H1 (cell line): ENCODE measurements around the gene ZNF469. TPM values are rescaled to one million over a fixed set of nuclear protein-coding genes. Genes with fewer than 3 reads are reported as not detected.

Experiments used
- CTCF ChIA-PET: fragments of 300-600 bp; sonication (Branson Sonifier 250); formaldehyde crosslinking; loops from one replicate; lab custom pipeline; 2021; ENCODE audit not compliant: partially characterized antibody; lab: Charles Lee
- POLR2A ChIA-PET: fragments of 300-600 bp; sonication (Branson Sonifier 250); formaldehyde crosslinking; loops from one replicate; lab custom pipeline; 2021; ENCODE audit warnings: inconsistent platforms; ENCODE audit not compliant: partially characterized antibody; lab: Charles Lee
- DNase-seq, 2 experiments: peaks; one replicate each; pipeline versions ENCODE4 v3.0.0 to v3.0.0-alpha.2; 2010 to 2022; ENCODE audit warnings: low spot score in 2 of 2, low read depth in 1 of 2, mixed read lengths in 1 of 2
- FAIRE-seq: peaks from 2 replicates; lab custom pipeline; 2011; peaks lifted over from hg19 to GRCh38; lab: Jason Lieb, UNC
- H2AFZ ChIP-seq: 2 replicates; pipeline ENCODE4 v1.8.1; 2012; ENCODE audit warnings: low read length, inconsistent platforms
- H2AK5ac ChIP-seq: 2 replicates; pipeline ENCODE4 v1.6.1; 2013; ENCODE audit warnings: low read depth, low read length
- H2BK120ac ChIP-seq: replicated peaks from 2 replicates; pipeline ENCODE3; 2013; ENCODE audit warnings: low read depth, low read length, inconsistent platforms
- H2BK12ac ChIP-seq: 2 replicates; pipeline ENCODE4 v1.6.1; 2013; ENCODE audit warnings: low read depth, low read length
- H2BK15ac ChIP-seq: 2 replicates; pipeline ENCODE4 v1.6.1; 2013; ENCODE audit warnings: low read length
- H2BK20ac ChIP-seq: 2 replicates; pipeline ENCODE4 v1.6.1; 2013; ENCODE audit warnings: low read length
- H2BK5ac ChIP-seq: 2 replicates; pipeline ENCODE4 v1.6.1; 2013; ENCODE audit warnings: low read depth, low read length
- H3K14ac ChIP-seq: 2 replicates; pipeline ENCODE4 v1.6.1; 2013; ENCODE audit warnings: inconsistent platforms; ENCODE audit not compliant: insufficient read length
- H3K18ac ChIP-seq: 2 replicates; pipeline ENCODE4 v1.6.1; 2013; ENCODE audit warnings: low read length; ENCODE audit errors: extremely low read depth
- H3K23ac ChIP-seq: 2 replicates; pipeline ENCODE4 v1.6.1; 2013; ENCODE audit warnings: inconsistent platforms; ENCODE audit not compliant: insufficient read length
- H3K23me2 ChIP-seq: 2 replicates; pipeline ENCODE4 v1.6.1; 2013; ENCODE audit warnings: low read depth, low read length
- H3K27ac ChIP-seq: 2 replicates; pipeline ENCODE4 v1.6.1; 2011; ENCODE audit warnings: low read depth, low read length, inconsistent platforms
- H3K27me3 ChIP-seq, 4 experiments: replicated peaks in 1 of 4; 1 replicate in 1 of 4; 2 replicates in 3 of 4; pipeline versions ENCODE4 v1.6.1 to v1.8.1; 2011 to 2013; ENCODE audit warnings: low read length in 3 of 4, mild to moderate bottlenecking in 3 of 4, inconsistent platforms in 2 of 4, mixed read lengths in 2 of 4, moderate library complexity in 1 of 4; ENCODE audit not compliant: control insufficient read depth in 3 of 4, insufficient read depth in 3 of 4; ENCODE audit errors: extremely low read depth in 1 of 4
- H3K36me3 ChIP-seq, 4 experiments: 2 replicates each; pipeline versions ENCODE4 v1.6.1 to v1.8.1; 2011 to 2013; ENCODE audit warnings: mild to moderate bottlenecking in 4 of 4, low read length in 3 of 4, moderate library complexity in 2 of 4, control low read depth in 1 of 4, inconsistent platforms in 1 of 4; ENCODE audit not compliant: insufficient read depth in 4 of 4, control insufficient read depth in 2 of 4
- H3K4ac ChIP-seq: replicated peaks from 2 replicates; pipeline ENCODE3; 2013; ENCODE audit warnings: low read length, low read depth, mixed read lengths, inconsistent platforms; ENCODE audit not compliant: insufficient read length
- H3K4me1 ChIP-seq, 4 experiments: replicated peaks in 1 of 4; 1 replicate in 1 of 4; 2 replicates in 3 of 4; pipeline versions ENCODE4 v1.6.1 to v1.8.1; 2011 to 2013; ENCODE audit warnings: low read length in 3 of 4, inconsistent platforms in 2 of 4, mixed read lengths in 1 of 4; ENCODE audit not compliant: insufficient read depth in 4 of 4, control insufficient read depth in 3 of 4
- H3K4me2 ChIP-seq, 2 experiments: 2 replicates each; pipeline versions ENCODE4 v1.6.1 to v1.8.1; 2011 to 2013; ENCODE audit warnings: low read depth in 2 of 2, low read length in 2 of 2, control low read depth in 1 of 2, inconsistent platforms in 1 of 2, mild to moderate bottlenecking in 1 of 2; ENCODE audit not compliant: insufficient read depth in 1 of 2
- H3K4me3 ChIP-seq, 4 experiments: fragments of 200-600, 300-600 bp in 1 of 4; sonication (generic), shearing (Covaris generic), sonication (Bioruptor Twin) in 1 of 4; 2 replicates each; pipeline versions ENCODE4 v1.5.1 to v1.8.1; 2011 to 2016; ENCODE audit warnings: low read length in 4 of 4, low read depth in 3 of 4, control low read depth in 2 of 4, inconsistent platforms in 2 of 4, mild to moderate bottlenecking in 2 of 4, mixed read lengths in 1 of 4, moderate library complexity in 1 of 4; ENCODE audit not compliant: insufficient read depth in 2 of 4; ENCODE audit errors: extremely low read depth in 1 of 4
- H3K56ac ChIP-seq: replicated peaks from 2 replicates; pipeline ENCODE3; 2013; ENCODE audit warnings: low read depth, mild to moderate bottlenecking, mixed read lengths, low read length, inconsistent platforms; ENCODE audit not compliant: insufficient read length
- H3K79me1 ChIP-seq: 2 replicates; pipeline ENCODE4 v1.6.1; 2013; ENCODE audit warnings: low read depth, low read length, control low read depth
- H3K79me2 ChIP-seq, 2 experiments: 2 replicates each; pipeline versions ENCODE4 v1.6.1 to v1.8.1; 2012 to 2013; ENCODE audit warnings: low read length in 2 of 2, mild to moderate bottlenecking in 2 of 2, inconsistent platforms in 1 of 2; ENCODE audit not compliant: insufficient read depth in 2 of 2, control insufficient read depth in 1 of 2
- H3K9ac ChIP-seq, 4 experiments: replicated peaks in 1 of 4; 1 replicate in 1 of 4; 2 replicates in 3 of 4; pipeline versions ENCODE4 v1.6.1 to v1.8.1; 2011 to 2013; ENCODE audit warnings: low read depth in 3 of 4, low read length in 3 of 4, control low read depth in 2 of 4, mild to moderate bottlenecking in 2 of 4, moderate library complexity in 2 of 4, inconsistent platforms in 1 of 4; ENCODE audit errors: extremely low read depth in 1 of 4
- H3K9me3 ChIP-seq, 2 experiments: 2 replicates each; pipeline versions ENCODE4 v1.6.1 to v1.8.1; 2012 to 2013; ENCODE audit warnings: mild to moderate bottlenecking in 2 of 2, moderate library complexity in 2 of 2, control low read depth in 1 of 2, inconsistent platforms in 1 of 2, low read depth in 1 of 2, low read length in 1 of 2, mixed read lengths in 1 of 2; ENCODE audit not compliant: insufficient read depth in 2 of 2
- H4K20me1 ChIP-seq, 2 experiments: replicated peaks in 1 of 2; 2 replicates each; pipeline versions ENCODE3 to v1.8.1; 2011 to 2013; ENCODE audit warnings: inconsistent platforms in 2 of 2, low read length in 2 of 2, mild to moderate bottlenecking in 1 of 2; ENCODE audit not compliant: insufficient read depth in 2 of 2, control insufficient read depth in 1 of 2
- H4K5ac ChIP-seq: 2 replicates; pipeline ENCODE4 v1.6.1; 2013; ENCODE audit warnings: low read length, low read depth, mixed read lengths, inconsistent platforms; ENCODE audit not compliant: insufficient read length
- H4K8ac ChIP-seq: 2 replicates; pipeline ENCODE4 v1.8.0; 2013; ENCODE audit warnings: mild to moderate bottlenecking, moderate library complexity, low read length, inconsistent platforms; ENCODE audit not compliant: insufficient read depth; ENCODE audit errors: extremely low read depth
- H4K91ac ChIP-seq: replicated peaks from 2 replicates; pipeline ENCODE3; 2013; ENCODE audit warnings: low read length, mixed read lengths, inconsistent platforms; ENCODE audit not compliant: insufficient read length
- BCL11A ChIP-seq, 2 experiments: IDR thresholded peaks; one replicate each; pipeline ENCODE4 v1.6.1; 2011; ENCODE audit warnings: low read depth in 2 of 2, low read length in 2 of 2, mild to moderate bottlenecking in 2 of 2
- GTF2F1 ChIP-seq: IDR thresholded peaks from 2 replicates; pipeline ENCODE4 v1.6.1; 2012; ENCODE audit warnings: low read depth, low read length, improper control_type of control experiment, borderline replicate concordance
- HDAC6 ChIP-seq: IDR thresholded peaks from one replicate; pipeline ENCODE4 v1.7.1; 2012; ENCODE audit warnings: low read depth, mild to moderate bottlenecking, inconsistent platforms, low read length, moderate library complexity
- KDM1A ChIP-seq: fragments of 200-600, 300-600 bp; sonication (generic); IDR thresholded peaks from 2 replicates; pipeline ENCODE4 v1.7.1; 2016; ENCODE audit warnings: mild to moderate bottlenecking, low read length, borderline replicate concordance
- POU5F1 ChIP-seq: IDR thresholded peaks from 2 replicates; pipeline ENCODE4 v1.6.1; 2011; ENCODE audit warnings: low read depth, mild to moderate bottlenecking, low read length, moderate library complexity
- RXRA ChIP-seq: IDR thresholded peaks from 2 replicates; pipeline ENCODE4 v1.6.1; 2011; ENCODE audit warnings: low read depth, mild to moderate bottlenecking, low read length, moderate library complexity; ENCODE audit not compliant: insufficient read depth
- SIN3A ChIP-seq, 2 experiments: IDR thresholded peaks in 1 of 2; conservative IDR thresholded peaks in 1 of 2; 2 replicates each; pipeline ENCODE4 v1.6.1; 2011 to 2012; ENCODE audit warnings: low read length in 2 of 2, improper control_type of control experiment in 1 of 2, low read depth in 1 of 2, mild to moderate bottlenecking in 1 of 2
- SP1 ChIP-seq: IDR thresholded peaks from 2 replicates; pipeline ENCODE4 v1.6.1; 2011; ENCODE audit warnings: low read depth, low read length
- SP4 ChIP-seq: IDR thresholded peaks from 2 replicates; pipeline ENCODE4 v1.6.1; 2012; ENCODE audit warnings: low read length, inconsistent platforms
- TAF7 ChIP-seq: optimal IDR thresholded peaks from 2 replicates; pipeline ENCODE3; 2011; ENCODE audit warnings: low read depth, mild to moderate bottlenecking, inconsistent platforms, low read length, moderate library complexity, borderline replicate concordance
- YY1 ChIP-seq: IDR thresholded peaks from 2 replicates; pipeline ENCODE4 v1.6.1; 2011; ENCODE audit warnings: low read depth, mild to moderate bottlenecking, low read length
- ZNF274 ChIP-seq: IDR thresholded peaks from 2 replicates; pipeline ENCODE4 v1.7.0; 2012; ENCODE audit warnings: low read length, borderline replicate concordance; ENCODE audit errors: extremely low read depth
- WGBS, 2 experiments: shearing (Covaris generic) in 1 of 2; methylation state at CpG; one replicate each; pipeline versions ENCODE4 v1.1.6 to v1.1.7; 2013 to 2015; ENCODE audit warnings: low lambda C conversion rate in 2 of 2, mixed read lengths in 2 of 2, inconsistent platforms in 1 of 2, low coverage in 1 of 2, missing lambda C conversion rate in 1 of 2; ENCODE audit not compliant: insufficient replicate concordance in 2 of 2, insufficient coverage in 1 of 2, insufficient read length in 1 of 2; ENCODE audit errors: extremely low coverage in 1 of 2, missing lambda C conversion rate in 1 of 2; 5-methylcytosine and 5-hydroxymethylcytosine counted together
- polyA plus RNA-seq, 7 experiments: library from polyadenylated mRNA; depleted of rRNA in 3 of 7; stranded (reverse) in 5 of 7; unstranded in 2 of 7; fragments of >200 nt in 5 of 7; fragments of 200-250 nt in 2 of 7; gene quantifications; 1 replicate in 5 of 7; 2 replicates in 1 of 7; 4 replicates in 1 of 7; pipeline versions ENCODE4 v1.2.1 to v1.2.3, GENCODE V29; 2011 to 2013; ENCODE audit warnings: missing spikeins in 2 of 7, mixed read lengths in 2 of 7
- total RNA-seq: library from RNA; stranded (reverse); fragmentation: NEBNext Ultra II Directional; extraction: Animal tissue kit (Norgen Biotek cat#: 25700); gene quantifications from 2 replicates; pipeline ENCODE4 v1.2.1, GENCODE V29; 2021
- TF ChIP-seq, protein P1 (sequence below): IDR thresholded peaks from 2 replicates; pipeline ENCODE4 v1.6.1; 2012; ENCODE audit warnings: low read length, inconsistent platforms

Gene ZNF469
- total and polyA plus RNA-seq, 2 of the 8 experiments (the other 6 are each of a cell fraction or from before 2014, with no cell fraction given) = 0.30 to 1.8 TPM

DNA sequence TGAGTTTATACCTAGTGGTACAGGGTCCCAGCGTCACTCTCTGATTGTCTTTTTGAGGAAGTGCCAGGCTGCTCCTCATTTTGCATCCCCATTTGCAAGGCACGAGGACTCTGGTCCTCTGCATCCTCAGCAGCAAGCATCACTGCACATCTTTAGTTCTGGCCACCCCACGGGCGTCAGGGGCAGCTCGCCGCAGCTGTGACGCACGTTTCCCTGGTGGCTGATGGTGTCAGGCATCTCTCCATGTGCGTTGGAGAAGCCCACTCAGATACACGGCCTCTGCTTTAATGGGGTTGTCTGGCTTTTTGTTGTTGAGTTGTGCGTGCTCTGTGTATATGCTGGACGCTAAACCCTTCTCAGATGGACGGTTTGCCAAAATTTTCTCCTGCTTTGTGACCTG lies 45.2 kb upstream of the ZNF469 start:
- Histone ChIP-seq H2AK5ac (no peak overlapping the region), H2BK15ac (no peak overlapping the region), H3K27me3 (no peaks in the 10 kb centered on the region), H3K9ac (no peak overlapping the region), H3K56ac (no peak overlapping the region), H4K5ac (no peak overlapping the region), H4K20me1 (no peaks in the 10 kb centered on the region), H3K36me3 (no peaks in the 10 kb centered on the region), H3K18ac (no peak overlapping the region), H3K79me1 (no peaks in the 10 kb centered on the region), H3K9me3 (peaks cover 6 to 12% of the 10 kb centered on the region in 2 experiments; a peak in 3 of 4 replicates), H2BK5ac (no peak overlapping the region), H3K14ac (no peak overlapping the region), H2AFZ (no peak overlapping the region), H3K23me2 (peaks cover 2% of the 10 kb centered on the region; the same call in 1 of the 2 replicates), H4K91ac (no peak overlapping the region), H3K4me2 (no peak overlapping the region), H3K23ac (no peak overlapping the region), H3K4ac (no peak overlapping the region), H3K79me2 (no peaks in the 10 kb centered on the region), H4K8ac (no peak overlapping the region), H3K27ac (no peak overlapping the region), H2BK120ac (no peak overlapping the region), H2BK12ac (no peak overlapping the region), H3K4me3 (no peak overlapping the region), H3K4me1 (no peaks in the 10 kb centered on the region), H2BK20ac (no peak overlapping the region)
- DNase-seq (no peak), FAIRE-seq (no peak)
- POLR2A ChIA-PET = no interaction called here
- 80% methylated on average over 13 of the region's 13 CpGs; no CpG with 5 or more reads in 1 of the 2 experiments for WGBS, 2 experiments
- CTCF ChIA-PET = interaction anchor here (0.7 to 1.3 kb wide), 10 partner anchors 13 to 68 kb away, joined by 3 to 8 read pairs (median 4); no protein-coding TSS in a partner anchor
- no peak for TF ChIP-seq TAF7
- no peak for TF ChIP-seq BCL11A (IDR thresholded peaks at IDR 0.05; ENCODE audit: low read depth in 2 of 2, low read length in 2 of 2)
- no peak for TF ChIP-seq SIN3A (conservative IDR thresholded peaks at IDR 0.05 in 1 of 2, IDR thresholded peaks at IDR 0.05 in 1 of 2; ENCODE audit: low read depth in 1 of 2, low read length in 2 of 2)
- TF ChIP-seq YY1 = no peak
- no peak for TF ChIP-seq POU5F1
- no peak for TF ChIP-seq HDAC6
- no peak for TF ChIP-seq KDM1A
- TF ChIP-seq, protein P1, sequence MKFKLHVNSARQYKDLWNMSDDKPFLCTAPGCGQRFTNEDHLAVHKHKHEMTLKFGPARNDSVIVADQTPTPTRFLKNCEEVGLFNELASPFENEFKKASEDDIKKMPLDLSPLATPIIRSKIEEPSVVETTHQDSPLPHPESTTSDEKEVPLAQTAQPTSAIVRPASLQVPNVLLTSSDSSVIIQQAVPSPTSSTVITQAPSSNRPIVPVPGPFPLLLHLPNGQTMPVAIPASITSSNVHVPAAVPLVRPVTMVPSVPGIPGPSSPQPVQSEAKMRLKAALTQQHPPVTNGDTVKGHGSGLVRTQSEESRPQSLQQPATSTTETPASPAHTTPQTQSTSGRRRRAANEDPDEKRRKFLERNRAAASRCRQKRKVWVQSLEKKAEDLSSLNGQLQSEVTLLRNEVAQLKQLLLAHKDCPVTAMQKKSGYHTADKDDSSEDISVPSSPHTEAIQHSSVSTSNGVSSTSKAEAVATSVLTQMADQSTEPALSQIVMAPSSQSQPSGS = no peak
- TF ChIP-seq GTF2F1 = no peak
- no peak for TF ChIP-seq SP4
- no peak for TF ChIP-seq ZNF274
- no peak for TF ChIP-seq SP1
- TF ChIP-seq RXRA = no peak
